ENCODE measurements around the gene PDE8B.

PDE8B gene

DNA sequence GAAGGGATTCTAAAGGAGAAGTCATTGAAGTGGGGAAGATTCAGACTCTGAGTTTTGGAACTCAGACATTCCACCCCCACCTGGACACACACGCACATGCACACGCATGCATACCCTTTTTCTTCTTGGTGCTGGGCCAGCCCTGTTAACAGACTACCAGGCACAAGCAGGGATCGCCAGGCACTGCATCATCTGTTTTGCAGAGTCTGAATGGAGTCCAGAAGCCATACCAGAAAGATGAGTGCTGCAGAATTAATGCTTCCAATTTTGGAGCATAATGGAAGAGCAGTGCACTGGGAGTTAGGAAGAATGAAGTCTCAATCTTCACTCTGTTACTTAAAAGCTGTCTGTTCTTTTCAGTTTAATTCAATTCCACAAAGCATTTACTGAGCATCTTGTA, 95.5 kb downstream of the PDE8B start:
- DNase-seq: no peak
- in situ Hi-C loops (cut with HindIII; ENCODE audit: low pct_ligation_motif_present, low pct_unique_long_range_greater_than_20kb, low sequenced_read_pairs): no loop called here

DNA sequence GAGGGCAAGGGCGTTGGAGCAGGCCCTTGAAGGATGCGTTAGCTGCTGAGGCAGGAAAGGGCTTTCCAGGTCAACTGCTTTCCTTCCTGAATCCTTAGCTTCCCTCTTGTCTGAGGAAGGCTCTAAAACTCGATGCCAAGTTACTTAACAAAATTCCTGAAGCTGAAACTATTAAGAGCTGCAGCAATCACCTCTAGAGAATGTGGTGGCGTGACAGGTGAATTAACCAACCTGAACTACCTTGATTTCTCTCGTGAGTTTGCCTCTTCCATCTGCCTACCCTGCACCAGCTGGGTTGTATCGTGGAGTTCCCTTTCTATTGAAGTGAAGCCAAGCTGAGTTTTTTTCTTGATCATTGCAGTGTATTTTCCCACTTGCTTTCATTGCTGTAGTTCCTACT, 96.1 kb downstream of the PDE8B start:
- DNase-seq: no peak
- in situ Hi-C loops (cut with HindIII; ENCODE audit: low pct_ligation_motif_present, low pct_unique_long_range_greater_than_20kb, low sequenced_read_pairs): no loop called here

DNA sequence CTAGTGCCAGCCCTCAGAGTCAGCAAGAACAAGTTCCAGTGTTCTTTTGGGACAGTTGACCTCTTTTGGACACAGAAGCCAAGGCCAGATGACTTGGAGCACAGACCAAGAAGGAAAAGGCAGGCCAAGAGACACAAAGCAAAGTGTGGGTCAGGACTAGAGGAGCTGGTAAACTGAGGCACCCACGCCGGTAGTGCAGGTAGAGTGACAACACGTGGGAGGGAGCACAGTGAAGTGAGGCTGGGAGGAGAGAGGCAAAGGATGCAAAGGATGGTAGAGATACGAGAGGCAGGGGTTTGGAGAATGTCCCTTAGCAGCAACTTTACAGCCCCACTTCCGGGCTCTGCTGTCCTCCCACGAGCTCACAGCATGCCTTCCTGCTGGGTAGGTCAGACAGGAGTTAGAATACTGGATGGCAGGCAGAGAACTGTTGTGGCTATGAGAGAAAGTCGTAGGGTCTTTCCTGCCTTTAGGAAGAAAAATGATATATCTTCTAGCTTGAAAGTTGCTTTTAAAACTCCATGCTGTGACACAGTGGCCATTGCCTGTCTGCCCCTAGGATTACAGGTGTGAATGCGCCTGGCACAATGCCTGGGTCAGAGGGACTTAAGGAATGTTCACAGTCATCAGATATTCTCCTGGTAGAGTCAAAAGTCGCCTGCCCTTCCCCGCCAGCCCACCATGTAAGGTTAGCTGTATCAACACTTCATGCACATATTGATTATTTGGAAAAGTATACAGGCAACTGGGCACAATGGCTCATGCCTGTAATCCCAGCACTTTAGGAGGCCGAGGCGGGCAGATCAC, 97.9 kb downstream of the PDE8B start:
- no peak for DNase-seq
- in situ Hi-C loops (cut with HindIII; ENCODE audit: low pct_ligation_motif_present, low pct_unique_long_range_greater_than_20kb, low sequenced_read_pairs): no loop called here

DNA sequence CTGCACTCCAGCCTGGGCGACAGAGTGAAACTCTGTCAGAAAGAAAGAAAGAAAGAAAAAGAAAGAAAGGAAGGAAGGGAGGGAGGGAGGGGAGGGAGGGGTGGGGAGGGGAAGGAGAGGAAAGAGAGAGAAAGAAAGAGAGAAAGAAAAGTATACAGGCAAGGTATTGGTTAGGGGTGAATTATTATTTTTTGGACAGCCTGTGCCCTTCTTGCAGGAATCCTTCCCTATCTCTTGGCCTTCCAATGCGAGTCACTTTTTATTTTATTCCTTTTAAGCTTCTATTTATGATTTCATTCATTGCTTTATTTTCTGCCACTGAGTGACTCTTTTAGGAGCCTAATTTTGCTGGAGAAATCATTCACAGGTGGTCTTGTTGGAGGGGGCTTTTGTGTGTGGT, 98.7 kb downstream of the PDE8B start:
- no peak for DNase-seq
- in situ Hi-C loops (cut with HindIII; ENCODE audit: low pct_ligation_motif_present, low pct_unique_long_range_greater_than_20kb, low sequenced_read_pairs): no loop called here

DNA sequence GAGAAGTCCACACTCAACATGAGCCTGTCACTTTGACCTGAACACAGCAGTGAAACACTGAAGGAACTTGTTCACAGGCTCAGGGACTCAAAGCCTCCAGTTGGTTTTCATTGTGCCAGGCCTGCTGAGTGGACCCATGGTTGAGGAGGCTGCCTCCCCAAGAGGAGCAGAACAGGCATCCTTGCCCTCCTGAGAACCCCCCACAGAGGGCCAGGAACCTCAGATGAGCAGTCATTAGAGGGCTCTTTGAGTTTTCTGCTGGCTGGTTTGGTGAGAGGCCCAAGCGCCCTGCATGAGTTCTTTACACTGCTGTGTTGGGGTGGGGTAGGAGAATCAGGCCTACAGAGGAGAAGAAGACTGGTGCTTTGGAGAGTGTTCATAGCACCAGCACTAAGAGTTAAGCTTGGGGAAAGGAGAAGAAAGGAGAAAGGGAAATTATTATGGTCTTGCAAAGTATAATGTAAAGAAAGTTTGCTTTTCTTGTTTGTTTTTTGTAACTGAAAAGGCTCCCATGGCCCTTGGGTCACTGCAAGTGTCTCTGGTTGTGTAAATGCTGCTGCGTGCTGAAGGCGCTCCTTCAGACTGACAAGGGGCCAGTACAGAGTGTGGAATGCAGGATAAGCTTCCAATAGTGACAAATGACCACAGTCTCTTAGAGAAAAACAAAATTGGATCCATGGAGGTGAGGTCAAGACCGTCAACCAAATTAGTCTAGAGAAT, 100.2 kb downstream of the PDE8B start:
- no peak for DNase-seq
- in situ Hi-C loops (cut with HindIII; ENCODE audit: low pct_ligation_motif_present, low pct_unique_long_range_greater_than_20kb, low sequenced_read_pairs): no loop called here

DNA sequence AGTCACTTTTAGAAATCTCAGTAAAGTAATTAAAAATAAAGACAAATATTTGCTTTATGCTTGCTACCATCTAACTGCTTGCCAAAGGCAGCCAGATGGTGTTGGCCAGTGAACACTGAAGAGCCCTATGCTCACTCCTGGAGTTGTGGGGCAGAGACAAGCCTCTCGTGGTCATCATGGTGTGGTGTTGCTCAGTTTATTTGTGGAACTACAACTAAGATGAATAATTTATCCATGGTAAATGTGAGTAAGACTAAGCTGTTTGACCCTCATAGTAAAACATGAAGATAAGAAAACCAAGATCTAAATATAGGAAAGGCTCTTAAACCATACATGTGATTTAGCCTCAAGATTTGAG, 100.7 kb downstream of the PDE8B start:
- in situ Hi-C loops (cut with HindIII; ENCODE audit: low pct_ligation_motif_present, low pct_unique_long_range_greater_than_20kb, low sequenced_read_pairs): no loop called here
- DNase-seq: no peak

DNA sequence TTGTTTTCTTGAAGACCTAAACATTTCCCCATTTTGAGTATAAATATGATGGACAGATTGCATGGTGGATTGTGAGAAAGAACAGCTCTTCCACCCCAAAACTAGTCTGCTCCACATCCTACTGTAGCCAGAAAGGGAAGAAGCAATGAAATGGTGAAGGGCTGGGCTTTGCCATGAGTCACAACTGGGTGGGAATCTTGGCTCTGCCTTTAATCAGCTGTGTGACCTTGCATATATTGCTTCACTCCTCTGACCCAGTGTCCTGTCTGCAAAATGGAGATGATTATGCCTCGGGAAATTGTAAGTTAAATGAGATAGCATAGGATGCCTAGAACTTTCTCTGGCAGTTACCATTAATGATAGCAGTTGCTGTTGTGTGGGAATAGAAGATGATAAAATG, 101.9 kb downstream of the PDE8B start:
- in situ Hi-C loops (cut with HindIII; ENCODE audit: low pct_ligation_motif_present, low pct_unique_long_range_greater_than_20kb, low sequenced_read_pairs): no loop called here
- no peak for DNase-seq

DNA sequence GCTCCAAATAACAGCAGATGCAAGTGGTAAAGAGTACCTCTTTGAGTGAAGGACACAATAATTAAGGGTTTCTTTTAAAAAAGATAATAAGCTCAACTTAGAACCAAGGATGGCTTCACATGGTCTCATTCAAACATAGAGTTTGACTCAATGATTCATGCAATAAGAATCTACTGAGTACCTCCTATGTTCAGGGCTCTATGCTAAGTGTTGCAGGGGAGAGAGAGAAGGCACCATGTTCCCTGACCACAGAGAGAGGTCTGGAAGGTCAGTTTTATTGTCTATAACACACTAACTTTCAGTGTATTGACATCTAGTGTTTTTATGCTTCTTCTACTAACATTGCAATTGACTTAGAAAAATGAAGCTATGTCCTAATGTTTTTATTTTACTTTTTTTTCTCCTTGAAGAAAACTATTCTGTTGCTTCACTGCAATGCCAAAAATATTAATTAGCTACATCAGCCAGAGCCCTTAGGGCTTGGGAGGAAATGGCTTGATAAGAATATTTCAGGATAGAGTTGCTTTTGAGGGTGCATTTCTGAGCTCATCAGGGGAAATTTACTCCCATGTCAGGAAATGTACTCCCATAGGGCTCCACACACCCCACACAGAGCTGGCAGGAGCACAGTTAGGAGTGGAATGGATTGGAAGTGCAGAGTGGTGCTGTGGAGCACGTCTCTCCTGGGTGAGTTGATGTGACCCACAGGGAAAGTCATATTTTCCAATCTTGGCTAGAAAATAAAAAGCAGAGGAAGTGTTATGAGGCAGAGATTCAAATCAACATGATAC, 106.6 kb downstream of the PDE8B start:
- in situ Hi-C loops (cut with HindIII; ENCODE audit: low pct_ligation_motif_present, low pct_unique_long_range_greater_than_20kb, low sequenced_read_pairs): no loop called here
- DNase-seq: no peak

DNA sequence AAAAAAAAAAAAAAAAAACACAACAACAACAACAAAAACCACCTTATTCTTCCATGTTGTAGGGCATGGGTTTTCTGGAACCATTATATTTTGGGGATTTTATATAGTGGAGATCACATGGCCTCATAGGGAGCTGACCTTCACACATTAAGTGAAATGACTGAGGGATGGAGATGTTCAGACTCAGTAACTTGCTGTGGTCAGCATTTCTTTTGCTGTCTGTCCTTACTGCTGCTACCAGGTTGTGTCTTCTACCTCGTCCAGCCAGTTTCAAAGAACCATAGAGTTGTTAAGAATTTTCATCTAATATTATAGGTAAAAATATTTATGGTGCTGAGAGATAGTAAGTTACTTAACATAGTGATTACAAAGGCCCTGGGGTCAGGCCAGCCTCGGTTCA, 107.6 kb downstream of the PDE8B start:
- no peak for DNase-seq
- in situ Hi-C loops (cut with HindIII; ENCODE audit: low pct_ligation_motif_present, low pct_unique_long_range_greater_than_20kb, low sequenced_read_pairs): no loop called here

DNA sequence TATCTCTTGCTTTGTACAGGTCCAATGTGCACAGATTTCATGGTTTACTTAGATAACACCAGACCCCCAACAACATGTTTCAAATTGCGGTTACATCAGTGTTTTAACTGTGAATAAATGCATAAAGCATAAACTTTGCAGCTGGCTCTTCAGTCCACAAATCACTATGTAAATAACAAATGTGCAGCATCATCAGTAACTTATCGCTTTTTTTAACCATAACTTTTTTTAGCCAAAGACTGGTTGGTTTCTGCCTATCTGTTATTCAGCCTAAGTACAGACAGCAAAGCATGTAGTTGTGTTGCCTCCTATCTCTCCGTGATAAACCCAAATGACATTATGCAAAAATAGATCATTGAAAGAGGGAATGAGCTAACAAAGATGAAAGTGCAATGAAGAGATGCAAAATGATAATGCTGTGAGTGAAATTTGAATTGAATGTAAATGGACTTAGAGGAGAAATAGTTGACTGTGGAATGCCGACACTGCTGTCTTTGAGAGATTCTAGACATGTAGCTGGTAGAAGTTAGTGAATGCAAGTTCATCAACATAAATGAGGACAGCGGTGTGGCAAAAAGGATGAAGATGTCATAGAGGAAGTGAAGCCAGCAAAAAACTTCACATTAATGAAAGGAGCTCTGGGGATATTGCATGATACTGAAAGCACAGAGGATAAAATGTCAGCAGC, 108.8 kb downstream of the PDE8B start:
- no peak for DNase-seq
- in situ Hi-C loops (cut with HindIII; ENCODE audit: low pct_ligation_motif_present, low pct_unique_long_range_greater_than_20kb, low sequenced_read_pairs): no loop called here

DNA sequence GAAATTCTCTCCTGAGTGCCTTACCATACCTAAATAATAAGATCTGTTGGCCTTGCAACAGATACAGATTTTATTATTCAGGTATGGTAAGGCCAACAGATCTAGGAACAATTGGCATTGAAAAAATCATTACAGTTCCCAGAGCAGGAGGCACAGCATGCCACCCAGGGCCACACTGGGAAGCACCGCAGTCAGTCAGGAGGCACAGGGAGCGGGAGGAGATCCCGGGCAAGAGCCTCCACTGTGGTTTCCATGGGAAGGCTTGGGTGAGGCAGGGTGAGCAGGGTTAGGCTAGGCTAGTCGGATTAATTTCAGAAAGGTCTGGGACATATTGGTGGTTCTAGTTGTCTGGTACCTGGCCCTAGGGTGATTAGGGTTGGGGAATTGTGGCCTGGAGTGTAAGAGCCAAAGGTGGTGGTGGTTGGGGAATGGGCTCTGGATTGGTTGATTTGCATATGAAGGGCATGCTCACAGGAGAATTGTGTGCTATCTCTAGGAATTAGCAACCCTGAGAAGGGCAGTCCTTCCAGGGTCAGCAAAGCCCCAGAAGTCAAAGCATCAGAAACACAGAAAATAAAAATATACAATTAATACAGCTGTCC, 111.4 kb downstream of the PDE8B start:
- DNase-seq: no peak
- in situ Hi-C loops (cut with HindIII; ENCODE audit: low pct_ligation_motif_present, low pct_unique_long_range_greater_than_20kb, low sequenced_read_pairs): no loop called here

DNA sequence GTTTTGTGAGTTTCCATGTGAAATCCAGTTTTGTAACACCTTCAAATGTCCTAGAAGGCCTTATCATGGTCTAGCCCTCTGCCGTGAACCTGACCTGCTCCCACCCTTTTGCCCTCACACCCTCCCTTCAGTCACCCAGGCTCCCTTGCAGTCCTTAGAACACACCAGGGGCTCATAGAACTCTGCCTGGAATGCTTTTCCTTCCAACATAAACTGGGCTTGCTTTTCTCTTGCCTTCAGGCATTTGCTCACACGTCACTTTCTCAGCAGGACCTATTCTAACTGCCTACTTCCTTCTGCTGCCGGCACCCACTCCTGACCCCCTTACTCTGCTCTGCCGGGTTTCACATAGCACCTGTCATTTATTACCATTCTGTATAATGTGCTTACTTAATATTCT, 111.9 kb downstream of the PDE8B start:
- DNase-seq: no peak
- in situ Hi-C loops (cut with HindIII; ENCODE audit: low pct_ligation_motif_present, low pct_unique_long_range_greater_than_20kb, low sequenced_read_pairs): no loop called here

DNA sequence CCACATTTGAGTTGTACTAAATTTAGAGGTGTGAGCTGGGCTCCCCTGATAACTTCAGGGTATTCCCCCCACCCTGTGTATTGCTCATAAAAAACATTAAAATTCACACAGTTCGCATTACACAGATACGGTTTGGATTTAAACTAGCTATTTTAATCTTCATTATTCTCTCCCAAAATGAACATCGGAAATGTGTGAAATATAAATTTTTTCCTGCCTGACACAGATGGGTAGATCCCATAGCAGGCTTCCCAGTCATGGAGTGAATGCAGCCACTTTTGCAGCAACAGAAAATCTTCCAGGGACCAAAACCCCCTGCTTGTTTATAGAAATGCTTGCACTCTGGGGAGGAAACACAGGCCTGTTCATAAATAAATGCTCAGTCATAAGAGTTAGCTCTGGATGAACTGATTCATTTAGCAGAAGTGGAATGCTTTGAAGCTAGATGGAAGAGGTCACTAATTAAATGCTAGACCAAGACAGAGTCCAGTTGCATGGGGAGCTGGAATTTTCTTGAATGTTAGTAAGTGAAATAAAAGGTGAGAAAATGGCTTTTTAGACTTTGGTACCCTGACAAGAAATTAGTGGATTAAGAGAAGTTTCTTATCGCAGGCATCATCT, 115.6 kb downstream of the PDE8B start:
- no peak for DNase-seq
- in situ Hi-C loops (cut with HindIII; ENCODE audit: low pct_ligation_motif_present, low pct_unique_long_range_greater_than_20kb, low sequenced_read_pairs): no loop called here

DNA sequence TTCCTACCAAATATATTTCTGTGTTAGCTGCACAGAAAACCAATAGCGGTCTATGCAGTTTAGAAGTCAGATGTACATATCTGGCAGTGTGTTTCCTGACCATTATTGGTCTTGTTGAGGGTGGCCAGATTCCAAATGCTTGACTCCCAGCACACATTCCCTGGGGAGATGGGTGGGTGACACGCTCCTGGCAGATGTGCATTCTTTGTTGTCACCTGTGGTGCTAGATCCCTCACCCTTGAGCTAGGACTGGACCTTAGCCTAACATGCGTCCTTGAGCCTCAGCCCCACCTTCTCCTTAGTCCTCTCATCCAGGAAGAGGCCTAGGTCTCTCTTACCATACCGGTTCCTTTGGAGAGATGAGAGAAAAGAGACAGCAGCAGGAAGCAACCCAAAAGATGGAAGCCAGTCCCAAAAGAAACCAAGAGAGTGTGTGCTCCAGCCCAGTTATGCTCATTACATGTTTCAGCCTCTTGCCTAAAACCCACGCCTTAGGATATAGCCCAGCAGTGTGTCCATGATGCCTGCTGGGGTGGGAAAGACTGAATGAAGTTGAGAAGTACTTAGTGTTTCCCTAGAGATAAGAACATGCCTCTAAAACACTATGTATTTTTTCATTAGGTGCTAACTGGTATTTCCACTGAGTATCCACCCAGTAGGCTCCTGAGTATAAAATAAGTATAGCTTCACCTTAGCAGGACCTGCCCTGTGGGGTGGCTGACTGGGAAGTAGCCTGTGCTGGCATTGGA, 116.7 kb downstream of the PDE8B start:
- DNase-seq: no peak
- in situ Hi-C loops (cut with HindIII; ENCODE audit: low pct_ligation_motif_present, low pct_unique_long_range_greater_than_20kb, low sequenced_read_pairs): no loop called here

DNA sequence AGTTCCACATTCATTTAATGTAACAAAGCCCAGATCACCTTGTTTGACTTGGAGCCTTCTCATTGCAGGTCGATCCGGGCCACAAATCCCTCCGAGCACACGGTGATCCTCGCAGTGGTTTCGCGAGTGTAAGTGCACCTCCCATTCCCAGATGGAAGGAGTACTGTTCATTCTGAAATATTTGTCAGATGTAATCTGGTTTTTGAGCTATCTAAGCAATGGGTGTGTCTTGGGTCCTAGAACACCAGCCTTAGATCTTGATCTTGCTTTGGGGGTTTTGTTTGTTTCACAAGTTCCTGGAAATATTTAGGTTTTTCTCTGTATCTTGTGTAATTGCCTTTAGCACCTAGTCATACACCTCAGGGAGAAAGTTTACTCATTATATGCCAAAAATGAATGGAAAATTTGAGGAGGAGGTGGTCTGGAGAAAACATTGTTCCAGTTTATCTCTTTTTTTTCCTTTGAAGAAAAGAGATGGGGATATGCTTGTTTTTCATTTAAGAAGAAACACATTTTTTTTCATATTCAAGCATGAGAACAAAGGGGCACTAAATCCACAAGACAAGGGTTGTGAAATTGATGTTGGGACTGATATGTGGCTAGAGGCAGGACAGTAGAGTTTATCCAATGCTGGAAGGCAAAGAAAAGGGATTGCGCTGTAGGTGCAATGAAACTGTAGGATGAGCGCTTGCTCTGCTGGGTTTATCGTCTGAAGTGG, 118.6 kb downstream of the PDE8B start:
- no peak for DNase-seq
- in situ Hi-C loops (cut with HindIII; ENCODE audit: low pct_ligation_motif_present, low pct_unique_long_range_greater_than_20kb, low sequenced_read_pairs): no loop called here

DNA sequence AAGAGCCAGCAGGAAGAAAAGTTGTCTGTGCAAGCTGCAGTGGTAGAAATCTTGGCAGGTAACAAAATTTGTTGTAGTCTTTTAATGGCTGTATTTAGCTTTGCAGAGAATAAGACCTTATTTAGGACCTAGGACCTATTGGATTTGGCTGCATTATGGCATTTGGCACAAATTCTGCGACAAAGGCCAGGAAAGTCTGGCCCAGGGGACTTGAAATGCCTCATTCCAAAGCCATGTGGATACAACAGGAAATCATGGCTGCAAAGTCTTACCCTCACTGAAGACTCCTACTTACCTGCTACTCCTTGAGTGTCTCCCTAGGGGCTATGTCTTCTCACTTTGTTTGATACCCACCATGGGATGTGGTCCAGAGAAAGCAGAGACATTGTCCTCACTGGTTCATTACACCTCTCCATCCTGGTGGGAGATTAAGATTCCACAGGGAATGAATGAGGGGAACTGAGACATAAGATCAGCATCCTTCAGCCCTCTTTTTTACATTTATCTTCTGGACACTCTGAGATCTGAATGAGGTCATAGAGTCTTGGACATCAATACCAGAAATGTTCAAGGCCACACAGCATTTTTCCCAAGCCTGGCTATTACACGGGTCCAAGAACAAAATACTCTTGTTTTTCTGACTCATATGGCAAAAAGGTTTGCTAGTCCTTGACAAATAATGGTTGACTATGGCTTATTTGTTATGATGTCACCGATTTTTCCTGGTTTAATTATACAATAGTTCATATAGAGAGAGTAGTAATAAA, 119.4 kb downstream of the PDE8B start:
- in situ Hi-C loops (cut with HindIII; ENCODE audit: low pct_ligation_motif_present, low pct_unique_long_range_greater_than_20kb, low sequenced_read_pairs): no loop called here
- no peak for DNase-seq
